ENCODE results near the gene MYO7B. TPM values are rescaled to one million over a fixed set of nuclear protein-coding genes. Genes with fewer than 3 reads are reported as not detected.

MYO7B gene
- polyA plus RNA-seq, 2 of the 4 experiments (the other 2 are of a cell fraction): 0.04 to 0.09 TPM

DNA sequence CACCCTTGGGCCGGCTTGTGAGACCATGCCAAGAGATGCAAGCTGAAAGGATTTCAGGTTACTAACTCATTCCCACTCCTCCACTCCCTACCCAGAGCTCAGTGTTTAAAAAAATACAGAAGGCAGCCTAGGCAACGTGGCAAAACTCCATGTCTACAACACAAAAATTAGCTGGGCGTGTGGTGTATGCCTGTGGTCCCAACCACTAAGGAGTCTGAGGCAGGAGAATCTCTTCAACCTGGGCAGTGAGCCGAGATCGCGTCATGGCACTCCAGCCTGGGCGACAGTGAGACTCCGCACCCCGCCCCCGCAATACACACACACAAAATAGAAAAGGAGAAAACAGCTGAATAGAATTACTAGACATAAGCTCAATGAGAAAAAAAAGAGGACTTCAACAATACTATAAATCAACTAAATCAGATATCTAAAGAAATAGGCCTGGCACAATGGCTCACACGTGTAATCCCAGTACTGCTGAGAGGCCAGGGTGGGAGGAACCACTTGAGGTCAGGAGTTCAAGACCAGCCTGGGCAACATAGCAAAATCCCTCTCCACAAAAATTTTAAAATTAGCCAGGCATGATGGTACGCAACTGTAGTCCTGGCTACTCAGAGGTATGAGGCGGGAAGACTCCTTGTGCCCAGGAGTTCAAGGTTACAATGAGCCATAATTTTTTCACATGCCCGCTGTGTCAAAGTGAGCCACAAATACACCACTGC is 19.3 kb upstream of the MYO7B start:
- no peak overlapping the region for H3K4me3 ChIP-seq
- H3K27ac ChIP-seq: no peak overlapping the region
- no peak for TF ChIP-seq CHD4 (IDR thresholded peaks at IDR 0.05; ENCODE audit: borderline replicate concordance)
- no peak for TF ChIP-seq RARB (CRISPR knock-in tag; IDR thresholded peaks at IDR 0.05)
- no peak for TF ChIP-seq NFE2L2 (conservative IDR thresholded peaks at IDR 0.05; ENCODE audit: low read length)
- TF ChIP-seq MYC (IDR thresholded peaks at IDR 0.05; ENCODE audit: borderline replicate concordance, low read length): no peak
- TF ChIP-seq ZFP36 (IDR thresholded peaks at IDR 0.05; ENCODE audit: borderline replicate concordance, partially characterized antibody): no peak
- TF ChIP-seq CEBPB (IDR thresholded peaks at IDR 0.05): no peak
- TF ChIP-seq, protein P1, sequence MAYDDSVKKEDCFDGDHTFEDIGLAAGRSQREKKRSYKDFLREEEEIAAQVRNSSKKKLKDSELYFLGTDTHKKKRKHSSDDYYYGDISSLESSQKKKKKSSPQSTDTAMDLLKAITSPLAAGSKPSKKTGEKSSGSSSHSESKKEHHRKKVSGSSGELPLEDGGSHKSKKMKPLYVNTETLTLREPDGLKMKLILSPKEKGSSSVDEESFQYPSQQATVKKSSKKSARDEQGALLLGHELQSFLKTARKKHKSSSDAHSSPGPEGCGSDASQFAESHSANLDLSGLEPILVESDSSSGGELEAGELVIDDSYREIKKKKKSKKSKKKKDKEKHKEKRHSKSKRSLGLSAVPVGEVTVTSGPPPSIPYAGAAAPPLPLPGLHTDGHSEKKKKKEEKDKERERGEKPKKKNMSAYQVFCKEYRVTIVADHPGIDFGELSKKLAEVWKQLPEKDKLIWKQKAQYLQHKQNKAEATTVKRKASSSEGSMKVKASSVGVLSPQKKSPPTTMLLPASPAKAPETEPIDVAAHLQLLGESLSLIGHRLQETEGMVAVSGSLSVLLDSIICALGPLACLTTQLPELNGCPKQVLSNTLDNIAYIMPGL (CRISPR knock-in tag; IDR thresholded peaks at IDR 0.05; ENCODE audit: borderline replicate concordance): no peak
- TF ChIP-seq, protein P2, sequence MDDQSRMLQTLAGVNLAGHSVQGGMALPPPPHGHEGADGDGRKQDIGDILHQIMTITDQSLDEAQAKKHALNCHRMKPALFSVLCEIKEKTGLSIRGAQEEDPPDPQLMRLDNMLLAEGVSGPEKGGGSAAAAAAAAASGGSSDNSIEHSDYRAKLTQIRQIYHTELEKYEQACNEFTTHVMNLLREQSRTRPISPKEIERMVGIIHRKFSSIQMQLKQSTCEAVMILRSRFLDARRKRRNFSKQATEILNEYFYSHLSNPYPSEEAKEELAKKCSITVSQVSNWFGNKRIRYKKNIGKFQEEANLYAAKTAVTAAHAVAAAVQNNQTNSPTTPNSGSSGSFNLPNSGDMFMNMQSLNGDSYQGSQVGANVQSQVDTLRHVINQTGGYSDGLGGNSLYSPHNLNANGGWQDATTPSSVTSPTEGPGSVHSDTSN (IDR thresholded peaks at IDR 0.05): no peak
- no peaks in the 10 kb centered on the region for H3K9me3 ChIP-seq
- CTCF ChIA-PET: interaction anchor here (1.5 kb wide), 1 partner anchor 10 kb away, joined by 3 read pairs; no protein-coding TSS in a partner anchor
- DNase-seq (ENCODE audit: low read depth in 1 of 2, low spot score in 1 of 2) (no peak), ATAC-seq (no peak), FAIRE-seq (no peak)
- H3K4me1 ChIP-seq: peaks cover 19% of the 10 kb centered on the region; the same call in 2 of the 3 replicates
- WGBS (ENCODE audit: missing lambda C conversion rate): 91% methylated on average over 14 of the region's 14 CpGs
- POLR2A ChIA-PET: no interaction called here
- no peak overlapping the region for H3K4me2 ChIP-seq

DNA sequence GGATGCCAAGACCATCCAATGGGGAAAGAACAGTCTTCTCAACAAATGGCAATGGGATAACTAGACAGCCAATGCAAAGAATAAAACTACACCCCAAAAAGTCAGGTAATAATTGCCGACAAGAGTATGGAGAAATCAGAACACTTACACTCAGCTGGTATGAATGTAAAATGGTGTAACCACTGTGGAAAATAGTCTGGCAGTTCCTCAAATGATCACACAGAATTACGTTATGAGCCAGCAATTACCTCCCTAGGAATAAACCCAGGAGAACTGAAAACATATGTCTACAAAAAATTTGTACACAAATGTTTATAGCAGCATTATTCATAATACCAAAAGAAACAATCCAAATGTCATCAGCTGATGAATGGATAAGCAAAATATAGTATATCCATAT is 18.0 kb upstream of the MYO7B start:
- TF ChIP-seq NR3C1 (IDR thresholded peaks at IDR 0.05) (no peak), CHD4 (IDR thresholded peaks at IDR 0.05; ENCODE audit: borderline replicate concordance) (no peak), ESRRA (IDR thresholded peaks at IDR 0.05; ENCODE audit: borderline replicate concordance, low read length) (no peak)
- DNase-seq (ENCODE audit: low read depth in 1 of 2, low spot score in 1 of 2) (no peak), ATAC-seq (no peak), FAIRE-seq (no peak)
- Histone ChIP-seq H3K4me3 (no peak overlapping the region), H3K27ac (no peak overlapping the region), H3K4me1 (peaks cover 6% of the 10 kb centered on the region; the same call in 1 of the 3 replicates), H3K9me3 (no peaks in the 10 kb centered on the region), H3K4me2 (no peak overlapping the region)
- 86% methylated on average over 2 of the region's 2 CpGs for WGBS (ENCODE audit: missing lambda C conversion rate)
- CTCF ChIA-PET: no interaction called here
- POLR2A ChIA-PET: no interaction called here

DNA sequence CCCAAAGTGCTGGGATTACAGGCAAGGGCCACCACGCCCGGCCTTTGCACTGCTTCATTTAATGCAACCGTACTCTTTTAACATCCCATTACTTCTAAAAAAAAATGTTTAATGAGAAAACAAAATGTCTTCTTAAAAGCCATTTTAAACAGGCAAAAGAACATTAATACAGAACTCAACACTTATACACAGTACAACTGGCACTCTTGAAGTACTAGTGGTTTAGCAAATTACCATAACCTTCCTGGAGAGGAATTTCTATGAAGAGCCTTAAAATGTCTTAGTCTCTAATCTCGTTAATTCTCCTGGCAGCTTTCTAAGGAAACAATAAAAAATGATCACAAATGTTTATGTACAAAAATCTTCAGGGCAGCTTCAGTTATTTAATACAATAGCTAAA is 15.1 kb upstream of the MYO7B start:
- H3K4me3 ChIP-seq: no peak overlapping the region
- H3K4me2 ChIP-seq: no peak overlapping the region
- ChIA-PET POLR2A (no interaction called here), CTCF (no interaction called here)
- peaks cover 21% of the 10 kb centered on the region; the same call in 2 of the 3 replicates for H3K4me1 ChIP-seq
- FAIRE-seq (no peak), ATAC-seq (no peak), DNase-seq (ENCODE audit: low read depth in 1 of 2, low spot score in 1 of 2) (no peak)
- TF ChIP-seq EP300 (IDR thresholded peaks at IDR 0.05) (no peak), JUNB (IDR thresholded peaks at IDR 0.05) (no peak), MYC (IDR thresholded peaks at IDR 0.05; ENCODE audit: borderline replicate concordance, low read length) (no peak), NPAS2 (CRISPR knock-in tag; IDR thresholded peaks at IDR 0.05; ENCODE audit: borderline replicate concordance) (no peak), KDM1A (IDR thresholded peaks at IDR 0.05; ENCODE audit: low read depth) (no peak), TP53 (CRISPR knock-in tag; IDR thresholded peaks at IDR 0.05) (no peak), CHD2 (IDR thresholded peaks at IDR 0.05; ENCODE audit: low read length, partially characterized antibody) (no peak), CBX2 (IDR thresholded peaks at IDR 0.05; ENCODE audit: borderline replicate concordance, low read depth) (no peak), GATA3 (IDR thresholded peaks at IDR 0.05; ENCODE audit: borderline replicate concordance) (no peak)
- TF ChIP-seq, protein P3, sequence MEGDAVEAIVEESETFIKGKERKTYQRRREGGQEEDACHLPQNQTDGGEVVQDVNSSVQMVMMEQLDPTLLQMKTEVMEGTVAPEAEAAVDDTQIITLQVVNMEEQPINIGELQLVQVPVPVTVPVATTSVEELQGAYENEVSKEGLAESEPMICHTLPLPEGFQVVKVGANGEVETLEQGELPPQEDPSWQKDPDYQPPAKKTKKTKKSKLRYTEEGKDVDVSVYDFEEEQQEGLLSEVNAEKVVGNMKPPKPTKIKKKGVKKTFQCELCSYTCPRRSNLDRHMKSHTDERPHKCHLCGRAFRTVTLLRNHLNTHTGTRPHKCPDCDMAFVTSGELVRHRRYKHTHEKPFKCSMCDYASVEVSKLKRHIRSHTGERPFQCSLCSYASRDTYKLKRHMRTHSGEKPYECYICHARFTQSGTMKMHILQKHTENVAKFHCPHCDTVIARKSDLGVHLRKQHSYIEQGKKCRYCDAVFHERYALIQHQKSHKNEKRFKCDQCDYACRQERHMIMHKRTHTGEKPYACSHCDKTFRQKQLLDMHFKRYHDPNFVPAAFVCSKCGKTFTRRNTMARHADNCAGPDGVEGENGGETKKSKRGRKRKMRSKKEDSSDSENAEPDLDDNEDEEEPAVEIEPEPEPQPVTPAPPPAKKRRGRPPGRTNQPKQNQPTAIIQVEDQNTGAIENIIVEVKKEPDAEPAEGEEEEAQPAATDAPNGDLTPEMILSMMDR (IDR thresholded peaks at IDR 0.05): no peak
- H3K27ac ChIP-seq: no peak overlapping the region
- WGBS (ENCODE audit: missing lambda C conversion rate): 96% methylated on average over 4 of the region's 4 CpGs
- no peaks in the 10 kb centered on the region for H3K9me3 ChIP-seq

All from A549 (cell line).